ENCODE results near the gene GOLGA2.

GRCh38 chr9:128254362-128254761 lies 21.4 kb downstream of the GOLGA2 start:
- no peak for TF ChIP-seq SUZ12 (IDR thresholded peaks at IDR 0.05; ENCODE audit: extremely low read depth, insufficient read depth, insufficient read length)
- TF ChIP-seq ZNF274 (IDR thresholded peaks at IDR 0.05; ENCODE audit: low read depth, low read length), result no peak
- TF ChIP-seq YY1 (IDR thresholded peaks at IDR 0.05; ENCODE audit: insufficient read depth, insufficient read length), result no peak

Measured in NT2/D1 (cell line).